ENCODE results near the gene MLXIP.

The MLXIP gene

GRCh38 chr12:122067966-122068365 is 10.6 kb upstream of the MLXIP start:
- TF ChIP-seq EZH2phosphoT487 (IDR thresholded peaks at IDR 0.05; ENCODE audit: low read length) (no peak), EZH2 (optimal IDR thresholded peaks at IDR 0.05; ENCODE audit: low read depth, low read length) (no peak)
- TF ChIP-seq, protein P1, sequence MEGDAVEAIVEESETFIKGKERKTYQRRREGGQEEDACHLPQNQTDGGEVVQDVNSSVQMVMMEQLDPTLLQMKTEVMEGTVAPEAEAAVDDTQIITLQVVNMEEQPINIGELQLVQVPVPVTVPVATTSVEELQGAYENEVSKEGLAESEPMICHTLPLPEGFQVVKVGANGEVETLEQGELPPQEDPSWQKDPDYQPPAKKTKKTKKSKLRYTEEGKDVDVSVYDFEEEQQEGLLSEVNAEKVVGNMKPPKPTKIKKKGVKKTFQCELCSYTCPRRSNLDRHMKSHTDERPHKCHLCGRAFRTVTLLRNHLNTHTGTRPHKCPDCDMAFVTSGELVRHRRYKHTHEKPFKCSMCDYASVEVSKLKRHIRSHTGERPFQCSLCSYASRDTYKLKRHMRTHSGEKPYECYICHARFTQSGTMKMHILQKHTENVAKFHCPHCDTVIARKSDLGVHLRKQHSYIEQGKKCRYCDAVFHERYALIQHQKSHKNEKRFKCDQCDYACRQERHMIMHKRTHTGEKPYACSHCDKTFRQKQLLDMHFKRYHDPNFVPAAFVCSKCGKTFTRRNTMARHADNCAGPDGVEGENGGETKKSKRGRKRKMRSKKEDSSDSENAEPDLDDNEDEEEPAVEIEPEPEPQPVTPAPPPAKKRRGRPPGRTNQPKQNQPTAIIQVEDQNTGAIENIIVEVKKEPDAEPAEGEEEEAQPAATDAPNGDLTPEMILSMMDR (IDR thresholded peaks at IDR 0.05; ENCODE audit: low read length): no peak
- H2AFZ ChIP-seq (ENCODE audit: low read length): peak overlapping the region; percentile 36; the same call in 1 of the 2 replicates
- peak; percentile 73 for DNase-seq
- no peaks in the 10 kb centered on the region for H4K20me1 ChIP-seq (ENCODE audit: insufficient read depth, low read length)
- H3F3A ChIP-seq (ENCODE audit: insufficient read depth, low read length): peaks cover 5% of the 10 kb centered on the region; the same call in 1 of the 2 replicates
- 0 out of 2 replicates have a peak, but pooled peaks cover 9% of the 10 kb centered on the region for H3K4me1 ChIP-seq (ENCODE audit: low read length)
- peak overlapping the region; percentile 15; the same call in 1 of the 2 replicates for H3K9ac ChIP-seq (ENCODE audit: low read length)
- H3K36me3 ChIP-seq (replicated peaks; ENCODE audit: insufficient read depth, low read length): no peaks in the 10 kb centered on the region
- H3K9me2 ChIP-seq (replicated peaks; ENCODE audit: insufficient read depth, low read length): no peaks in the 10 kb centered on the region
- H3K79me2 ChIP-seq (ENCODE audit: low read length): no peaks in the 10 kb centered on the region
- peak overlapping the region; percentile 61; the same call in 1 of the 2 replicates for H3K27ac ChIP-seq (ENCODE audit: low read length)
- H3K4me2 ChIP-seq (ENCODE audit: low read depth, low read length): peak overlapping the region; percentile 58
- no peaks in the 10 kb centered on the region for H3K27me3 ChIP-seq (replicated peaks; ENCODE audit: insufficient read depth, low read length)
- no peaks in the 10 kb centered on the region for H3K9me3 ChIP-seq (replicated peaks; ENCODE audit: insufficient read depth, low read length)
- H3K4me3 ChIP-seq (ENCODE audit: low read length): peak overlapping the region; percentile 41

DNA sequence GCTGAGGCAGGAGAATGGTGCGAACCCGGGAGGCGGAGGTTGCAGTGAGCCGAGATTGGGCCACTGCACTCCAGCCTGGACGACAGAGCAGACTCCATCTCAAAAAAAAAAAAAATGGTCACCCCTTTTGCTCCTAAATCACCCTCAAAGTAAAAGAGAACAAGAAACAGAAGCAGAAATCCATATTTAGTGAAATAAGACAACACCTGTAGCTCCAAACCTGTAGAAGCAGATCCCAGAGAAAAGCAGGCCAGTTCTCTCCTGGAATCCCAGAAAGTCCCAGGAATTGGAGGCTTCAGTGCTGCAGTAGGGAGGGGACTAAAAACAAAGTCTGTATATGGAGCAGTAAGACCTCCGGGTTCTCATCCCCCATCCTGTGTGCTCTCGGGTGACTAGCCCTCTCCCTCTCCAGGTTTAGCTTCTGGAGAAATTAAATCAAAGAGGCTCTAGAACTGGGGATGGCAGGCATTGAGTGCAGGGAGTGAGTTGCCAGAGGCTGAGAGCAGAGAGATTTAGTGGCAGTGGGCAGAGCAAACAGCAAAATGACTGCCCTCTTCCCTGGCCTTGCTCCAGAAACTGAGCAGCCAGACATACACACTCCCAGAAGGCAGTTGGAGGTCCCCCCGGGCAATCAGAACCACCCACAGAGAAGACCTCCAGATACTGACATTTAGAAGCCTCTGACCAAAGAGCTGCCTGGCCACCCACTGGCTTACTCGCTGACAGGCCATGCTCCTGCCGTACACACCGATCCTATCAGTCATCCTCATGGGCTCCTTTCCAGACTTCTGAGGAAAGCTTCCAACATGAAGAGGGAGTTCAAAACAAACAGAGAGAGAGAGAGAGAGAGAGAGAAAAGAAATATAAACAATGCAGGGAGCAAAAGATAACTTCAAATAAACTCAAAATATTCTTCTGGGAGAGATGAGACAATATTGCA is 6.3 kb upstream of the MLXIP start:
- Histone ChIP-seq H3K4me2 (ENCODE audit: low read depth, low read length) (no peak overlapping the region), H3K4me3 (ENCODE audit: low read length) (no peak overlapping the region)

GRCh38 chr12:122073815-122074214 is 4.7 kb upstream of the MLXIP start:
- no peak overlapping the region for H3K4me2 ChIP-seq (ENCODE audit: low read depth, low read length)

More for the DNA sequence above, 6.3 kb upstream of the MLXIP start:
- H3K9me3 ChIP-seq (replicated peaks; ENCODE audit: insufficient read depth, low read length): no peaks in the 10 kb centered on the region
- no peak overlapping the region for H2AFZ ChIP-seq (ENCODE audit: low read length)
- no peaks in the 10 kb centered on the region for H3K36me3 ChIP-seq (replicated peaks; ENCODE audit: insufficient read depth, low read length)
- no peak for TF ChIP-seq EZH2 (optimal IDR thresholded peaks at IDR 0.05; ENCODE audit: low read depth, low read length)
- TF ChIP-seq, protein P1 (IDR thresholded peaks at IDR 0.05; ENCODE audit: low read length): no peak
- no peak for TF ChIP-seq EZH2phosphoT487 (IDR thresholded peaks at IDR 0.05; ENCODE audit: low read length)
- no peaks in the 10 kb centered on the region for H3K9me2 ChIP-seq (replicated peaks; ENCODE audit: insufficient read depth, low read length)
- H3K27me3 ChIP-seq (replicated peaks; ENCODE audit: insufficient read depth, low read length): no peaks in the 10 kb centered on the region
- H3K4me1 ChIP-seq (ENCODE audit: low read length): 0 out of 2 replicates have a peak, but pooled peaks cover 3% of the 10 kb centered on the region
- no peaks in the 10 kb centered on the region for H4K20me1 ChIP-seq (ENCODE audit: insufficient read depth, low read length)
- DNase-seq: no peak
- no peaks in the 10 kb centered on the region for H3K79me2 ChIP-seq (ENCODE audit: low read length)
- no peak overlapping the region for H3K27ac ChIP-seq (ENCODE audit: low read length)
- H3K9ac ChIP-seq (ENCODE audit: low read length): no peak overlapping the region
- H3F3A ChIP-seq (ENCODE audit: insufficient read depth, low read length): peaks cover 5% of the 10 kb centered on the region; the same call in 1 of the 2 replicates

More at GRCh38 chr12:122073815-122074214, 4.7 kb upstream of the MLXIP start:
- DNase-seq: no peak
- no peak overlapping the region for H3K9ac ChIP-seq (ENCODE audit: low read length)
- H3K27me3 ChIP-seq (replicated peaks; ENCODE audit: insufficient read depth, low read length): no peaks in the 10 kb centered on the region
- H3K4me1 ChIP-seq (ENCODE audit: low read length): no peaks in the 10 kb centered on the region
- no peaks in the 10 kb centered on the region for H3K36me3 ChIP-seq (replicated peaks; ENCODE audit: insufficient read depth, low read length)
- no peak overlapping the region for H2AFZ ChIP-seq (ENCODE audit: low read length)
- no peak overlapping the region for H3K27ac ChIP-seq (ENCODE audit: low read length)
- no peaks in the 10 kb centered on the region for H3K79me2 ChIP-seq (ENCODE audit: low read length)
- H3K9me3 ChIP-seq (replicated peaks; ENCODE audit: insufficient read depth, low read length): no peaks in the 10 kb centered on the region
- no peaks in the 10 kb centered on the region for H3K9me2 ChIP-seq (replicated peaks; ENCODE audit: insufficient read depth, low read length)
- no peak overlapping the region for H3K4me3 ChIP-seq (ENCODE audit: low read length)
- no peaks in the 10 kb centered on the region for H3F3A ChIP-seq (ENCODE audit: insufficient read depth, low read length)
- TF ChIP-seq EZH2 (optimal IDR thresholded peaks at IDR 0.05; ENCODE audit: low read depth, low read length) (no peak), EZH2phosphoT487 (IDR thresholded peaks at IDR 0.05; ENCODE audit: low read length) (no peak)
- TF ChIP-seq, protein P1 (IDR thresholded peaks at IDR 0.05; ENCODE audit: low read length): no peak
- H4K20me1 ChIP-seq (ENCODE audit: insufficient read depth, low read length): no peaks in the 10 kb centered on the region

Measured in MM.1S (cell line).